ENCODE results near the gene OXNAD1. TPM values are rescaled to one million over a fixed set of nuclear protein-coding genes. Genes with fewer than 3 reads are reported as not detected.

The OXNAD1 gene
- total and polyA plus RNA-seq, 2 of the 13 experiments (the other 11 are each of a cell fraction or from before 2014, with no cell fraction given) = 9.9 to 18.8 TPM

GRCh38 chr3:16302082-16302631 is 37.1 kb downstream of the OXNAD1 start:
- ATAC-seq (no peak), DNase-seq (ENCODE audit: low spot score) (no peak), FAIRE-seq (no peak)
- H3K36me3 ChIP-seq (replicated peaks in 1 of 2; ENCODE audit: control insufficient read depth in 1 of 2, insufficient read depth in 2 of 2, low read length in 2 of 2) = peaks cover 11 to 64% of the 10 kb centered on the region in 2 experiments
- in situ Hi-C loops (cut with HindIII; ENCODE audit: extremely low pct_ligation_motif_present, low pct_unique_long_range_greater_than_20kb) = no loop called here
- H3K27me3 ChIP-seq (ENCODE audit: control insufficient read depth in 1 of 2, insufficient read depth in 2 of 2, low read length in 2 of 2) = no peaks in the 10 kb centered on the region
- no peak overlapping the region for H3K27ac ChIP-seq (ENCODE audit: extremely low read length, insufficient read depth, low read length)
- no peaks in the 10 kb centered on the region for H3K4me1 ChIP-seq (ENCODE audit: insufficient read depth, low read length)
- BruUV-seq (replicated peaks) = no TSS peak
- no peak for TF ChIP-seq CBX2 (IDR thresholded peaks at IDR 0.05; ENCODE audit: low read depth, low read length)
- TF ChIP-seq CBX2 (CRISPR knock-in tag; IDR thresholded peaks at IDR 0.05; ENCODE audit: low read depth) = no peak
- TF ChIP-seq ZNF567 (CRISPR knock-in tag; IDR thresholded peaks at IDR 0.05; ENCODE audit: borderline replicate concordance) = no peak
- TF ChIP-seq FOXA3 (CRISPR knock-in tag; IDR thresholded peaks at IDR 0.05) = no peak
- no peak for TF ChIP-seq ARID2 (CRISPR knock-in tag; IDR thresholded peaks at IDR 0.05; ENCODE audit: borderline replicate concordance)
- no peak for TF ChIP-seq HIVEP1 (CRISPR knock-in tag; IDR thresholded peaks at IDR 0.05)
- no peak for TF ChIP-seq ZNF441 (CRISPR knock-in tag; IDR thresholded peaks at IDR 0.05; ENCODE audit: borderline replicate concordance)
- WGBS (ENCODE audit: low lambda C conversion rate) = 98% methylated on average over 6 of the region's 6 CpGs
- H4K20me1 ChIP-seq (ENCODE audit: insufficient read depth, low read length) = no peaks in the 10 kb centered on the region
- no peaks in the 10 kb centered on the region for H3K9me3 ChIP-seq (ENCODE audit: low read length)
- CTCF ChIA-PET (ENCODE audit: low intra/inter-chr PET ratio, low total read pairs) = no interaction called here
- H2AFZ ChIP-seq (ENCODE audit: low read length) = no peak overlapping the region
- POLR2A ChIA-PET = no interaction called here
- H3K4me2 ChIP-seq (ENCODE audit: low read depth, low read length) = no peak overlapping the region
- H3K9ac ChIP-seq (ENCODE audit: insufficient read depth, low read depth, low read length) = no peak overlapping the region
- no peak overlapping the region for H3K4me3 ChIP-seq (replicated peaks in 1 of 3; ENCODE audit: insufficient read depth in 1 of 3, low read depth in 2 of 3, low read length in 3 of 3)
- peaks cover under 1% of the 10 kb centered on the region for H3K79me2 ChIP-seq (ENCODE audit: insufficient read depth, low read length)
- intact Hi-C loops (cut with micrococcal nuclease; ENCODE audit: unreplicated experiment) = no loop called here

DNA sequence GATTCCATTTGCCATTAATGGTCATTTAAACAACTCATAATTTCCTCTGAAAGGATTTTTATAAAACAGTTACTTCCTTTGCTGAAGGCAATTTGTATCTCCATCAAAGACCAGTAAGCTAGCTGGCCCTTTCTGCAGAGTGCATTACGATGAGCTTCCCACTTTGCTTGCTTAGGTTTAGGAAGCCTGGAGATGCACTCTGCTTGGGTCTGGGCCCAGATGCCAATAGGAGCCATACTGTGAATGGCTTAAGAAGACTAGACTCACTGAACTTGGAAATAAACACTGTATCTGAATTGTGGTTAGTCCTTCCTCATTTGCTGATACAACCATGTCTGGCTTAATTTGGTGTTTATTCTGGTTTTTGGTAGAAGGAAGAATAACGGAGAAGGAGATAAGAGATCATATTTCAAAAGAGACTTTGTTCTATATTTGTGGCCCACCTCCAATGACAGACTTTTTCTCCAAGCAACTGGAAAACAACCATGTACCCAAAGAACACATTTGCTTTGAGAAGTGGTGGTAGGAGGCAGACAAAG is 38.1 kb downstream of the OXNAD1 start:
- ChIA-PET POLR2A (no interaction called here), CTCF (ENCODE audit: low intra/inter-chr PET ratio, low total read pairs) (no interaction called here)
- Histone ChIP-seq H3K4me2 (ENCODE audit: low read depth, low read length) (no peak overlapping the region), H3K4me3 (replicated peaks in 1 of 3; ENCODE audit: insufficient read depth in 1 of 3, low read depth in 2 of 3, low read length in 3 of 3) (no peak overlapping the region), H3K4me1 (ENCODE audit: insufficient read depth, low read length) (no peaks in the 10 kb centered on the region), H3K79me2 (ENCODE audit: insufficient read depth, low read length) (peaks cover 2% of the 10 kb centered on the region), H3K27ac (ENCODE audit: extremely low read length, insufficient read depth, low read length) (no peak overlapping the region), H4K20me1 (ENCODE audit: insufficient read depth, low read length) (no peaks in the 10 kb centered on the region), H2AFZ (ENCODE audit: low read length) (no peak overlapping the region), H3K9me3 (ENCODE audit: low read length) (no peaks in the 10 kb centered on the region), H3K9ac (ENCODE audit: insufficient read depth, low read depth, low read length) (no peak overlapping the region), H3K36me3 (replicated peaks in 1 of 2; ENCODE audit: control insufficient read depth in 1 of 2, insufficient read depth in 2 of 2, low read length in 2 of 2) (peaks cover 11 to 65% of the 10 kb centered on the region in 2 experiments), H3K27me3 (ENCODE audit: control insufficient read depth in 1 of 2, insufficient read depth in 2 of 2, low read length in 2 of 2) (no peaks in the 10 kb centered on the region)
- FAIRE-seq (no peak), ATAC-seq (no peak), DNase-seq (ENCODE audit: low spot score) (no peak)
- in situ Hi-C loops (cut with HindIII; ENCODE audit: extremely low pct_ligation_motif_present, low pct_unique_long_range_greater_than_20kb) (no loop called here), intact Hi-C loops (cut with micrococcal nuclease; ENCODE audit: unreplicated experiment) (no loop called here)
- 97% methylated on average over 2 of the region's 2 CpGs for WGBS (ENCODE audit: low lambda C conversion rate)
- no TSS peak for BruUV-seq (replicated peaks)
- TF ChIP-seq SCMH1 (CRISPR knock-in tag; IDR thresholded peaks at IDR 0.05; ENCODE audit: borderline replicate concordance) (no peak), TEAD3 (CRISPR knock-in tag; optimal IDR thresholded peaks at IDR 0.05; ENCODE audit: borderline replicate concordance) (no peak)
- TF ChIP-seq, protein P1, sequence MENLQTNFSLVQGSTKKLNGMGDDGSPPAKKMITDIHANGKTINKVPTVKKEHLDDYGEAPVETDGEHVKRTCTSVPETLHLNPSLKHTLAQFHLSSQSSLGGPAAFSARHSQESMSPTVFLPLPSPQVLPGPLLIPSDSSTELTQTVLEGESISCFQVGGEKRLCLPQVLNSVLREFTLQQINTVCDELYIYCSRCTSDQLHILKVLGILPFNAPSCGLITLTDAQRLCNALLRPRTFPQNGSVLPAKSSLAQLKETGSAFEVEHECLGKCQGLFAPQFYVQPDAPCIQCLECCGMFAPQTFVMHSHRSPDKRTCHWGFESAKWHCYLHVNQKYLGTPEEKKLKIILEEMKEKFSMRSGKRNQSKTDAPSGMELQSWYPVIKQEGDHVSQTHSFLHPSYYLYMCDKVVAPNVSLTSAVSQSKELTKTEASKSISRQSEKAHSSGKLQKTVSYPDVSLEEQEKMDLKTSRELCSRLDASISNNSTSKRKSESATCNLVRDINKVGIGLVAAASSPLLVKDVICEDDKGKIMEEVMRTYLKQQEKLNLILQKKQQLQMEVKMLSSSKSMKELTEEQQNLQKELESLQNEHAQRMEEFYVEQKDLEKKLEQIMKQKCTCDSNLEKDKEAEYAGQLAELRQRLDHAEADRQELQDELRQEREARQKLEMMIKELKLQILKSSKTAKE (CRISPR knock-in tag; IDR thresholded peaks at IDR 0.05; ENCODE audit: borderline replicate concordance) = no peak

Measured in HepG2 (cell line).